ENCODE results near the gene MIER2. TPM values are rescaled to one million over a fixed set of nuclear protein-coding genes. Genes with fewer than 3 reads are reported as not detected.

The MIER2 gene
- total RNA-seq, 2 donors from 2014 or later = 3.1 to 9.6 TPM

DNA sequence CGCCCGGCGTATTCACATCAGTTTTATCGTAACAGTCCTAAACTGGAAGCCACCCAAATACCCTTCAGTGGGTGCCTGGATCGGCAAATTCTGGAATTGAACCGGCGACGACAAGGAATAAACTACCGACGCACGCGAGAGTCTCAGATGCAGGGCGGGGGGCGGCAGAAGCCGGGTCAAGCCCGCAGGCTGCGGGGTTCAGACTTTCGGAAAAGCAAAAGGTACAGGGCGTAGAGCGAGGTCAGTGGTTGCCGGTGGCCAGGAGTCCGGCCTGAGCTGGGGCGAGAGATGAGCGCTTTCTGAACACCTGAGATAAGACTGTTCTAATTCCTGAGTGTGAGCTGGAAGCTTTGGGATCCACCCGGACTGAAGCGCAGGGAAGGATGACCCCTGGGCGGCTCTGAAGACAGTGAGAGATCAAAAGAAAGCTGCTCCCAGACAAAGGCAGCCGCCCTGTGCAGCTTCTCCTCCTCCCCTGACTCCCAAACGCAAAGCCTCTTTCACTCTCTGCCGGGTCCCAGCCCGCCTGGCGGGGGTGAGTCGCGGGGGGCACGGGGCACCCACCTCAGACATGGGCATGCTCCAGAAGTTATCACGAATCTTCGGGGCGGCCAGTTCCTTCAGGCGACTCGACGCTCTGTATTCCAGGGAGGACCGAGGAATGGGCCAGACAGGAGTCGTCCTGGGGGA lies 26.2 kb upstream of the MIER2 start:
- Histone ChIP-seq H3K36me3 (replicated peaks in 1 of 2; ENCODE audit: insufficient read depth in 1 of 2, low read depth in 2 of 2) (no peaks in the 10 kb centered on the region), H3K4me3 (no peak overlapping the region), H3K9me3 (no peaks in the 10 kb centered on the region), H3K27me3 (peaks cover 0 to 5% of the 10 kb centered on the region in 2 donors), H3K4me1 (no peaks in the 10 kb centered on the region), H3K27ac (no peak overlapping the region)
- 77 to 83% methylated on average over 31 to 41 of the region's 43 CpGs for WGBS, 2 donors
- DNase-seq (no peak), ATAC-seq (no peak)
- intact Hi-C loops (cut with DNase I) = no loop called here
- TF ChIP-seq, protein P1, sequence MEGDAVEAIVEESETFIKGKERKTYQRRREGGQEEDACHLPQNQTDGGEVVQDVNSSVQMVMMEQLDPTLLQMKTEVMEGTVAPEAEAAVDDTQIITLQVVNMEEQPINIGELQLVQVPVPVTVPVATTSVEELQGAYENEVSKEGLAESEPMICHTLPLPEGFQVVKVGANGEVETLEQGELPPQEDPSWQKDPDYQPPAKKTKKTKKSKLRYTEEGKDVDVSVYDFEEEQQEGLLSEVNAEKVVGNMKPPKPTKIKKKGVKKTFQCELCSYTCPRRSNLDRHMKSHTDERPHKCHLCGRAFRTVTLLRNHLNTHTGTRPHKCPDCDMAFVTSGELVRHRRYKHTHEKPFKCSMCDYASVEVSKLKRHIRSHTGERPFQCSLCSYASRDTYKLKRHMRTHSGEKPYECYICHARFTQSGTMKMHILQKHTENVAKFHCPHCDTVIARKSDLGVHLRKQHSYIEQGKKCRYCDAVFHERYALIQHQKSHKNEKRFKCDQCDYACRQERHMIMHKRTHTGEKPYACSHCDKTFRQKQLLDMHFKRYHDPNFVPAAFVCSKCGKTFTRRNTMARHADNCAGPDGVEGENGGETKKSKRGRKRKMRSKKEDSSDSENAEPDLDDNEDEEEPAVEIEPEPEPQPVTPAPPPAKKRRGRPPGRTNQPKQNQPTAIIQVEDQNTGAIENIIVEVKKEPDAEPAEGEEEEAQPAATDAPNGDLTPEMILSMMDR (IDR thresholded peaks at IDR 0.05) = no peak
- TF ChIP-seq POLR2A (IDR thresholded peaks at IDR 0.05) = no peak

DNA sequence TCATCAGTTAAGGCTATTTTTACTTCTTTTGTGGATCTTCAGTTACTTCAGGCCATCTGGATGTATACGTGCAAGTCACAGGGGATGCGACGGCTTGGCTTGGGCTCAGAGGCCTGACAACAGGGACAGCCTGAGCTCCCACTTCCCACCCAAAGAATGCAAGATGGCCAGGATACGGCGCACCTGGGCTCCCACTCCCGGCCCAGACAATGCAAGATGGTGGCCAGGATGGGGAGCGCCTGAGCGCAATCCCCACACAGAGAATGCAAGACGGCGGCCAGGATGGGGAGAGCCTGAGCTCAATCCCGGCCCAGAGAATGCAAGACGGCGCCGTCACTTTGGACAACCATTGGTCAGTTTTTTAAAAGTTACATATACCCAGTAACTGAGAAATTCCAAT lies 25.3 kb upstream of the MIER2 start:
- no peak for ATAC-seq
- WGBS, 2 donors = 83 to 88% methylated on average over 9 to 12 of the region's 14 CpGs

DNA sequence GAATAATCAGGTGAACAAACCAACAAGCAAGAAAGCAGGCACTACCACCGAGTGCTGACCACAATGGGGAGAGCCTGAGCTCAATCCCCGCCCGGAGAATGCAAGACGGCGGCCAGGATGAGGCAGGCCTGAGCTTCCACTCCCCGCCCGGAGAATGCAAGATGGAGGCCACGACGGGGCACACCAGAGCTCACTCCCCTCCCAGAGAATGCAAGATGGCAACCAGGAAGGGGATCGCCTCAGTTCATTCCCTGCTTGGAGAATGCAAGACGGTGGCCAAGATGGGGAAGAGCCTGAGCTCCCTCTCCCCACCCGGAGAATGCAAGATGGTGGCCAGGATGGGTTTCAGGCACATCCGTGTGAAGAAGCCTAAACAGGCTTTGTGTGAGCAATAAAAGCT lies 24.7 kb upstream of the MIER2 start:
- Histone ChIP-seq H3K4me3 (no peak overlapping the region), H3K9me3 (no peaks in the 10 kb centered on the region), H3K27ac (no peak overlapping the region), H3K4me1 (no peaks in the 10 kb centered on the region), H3K36me3 (replicated peaks in 1 of 2; ENCODE audit: insufficient read depth in 1 of 2, low read depth in 2 of 2) (no peaks in the 10 kb centered on the region), H3K27me3 (no peaks in the 10 kb centered on the region)
- ATAC-seq (no peak), DNase-seq (no peak)
- TF ChIP-seq POLR2A (IDR thresholded peaks at IDR 0.05) = no peak
- TF ChIP-seq, protein P1 (IDR thresholded peaks at IDR 0.05) = no peak
- intact Hi-C loops (cut with DNase I) = no loop called here
- 70 to 76% methylated on average over 13 of the region's 13 CpGs for WGBS, 2 donors

More for the DNA sequence above, 25.3 kb upstream of the MIER2 start:
- no peaks in the 10 kb centered on the region for H3K36me3 ChIP-seq (replicated peaks in 1 of 2; ENCODE audit: insufficient read depth in 1 of 2, low read depth in 2 of 2)
- no peak overlapping the region for H3K27ac ChIP-seq
- intact Hi-C loops (cut with DNase I) = no loop called here
- H3K9me3 ChIP-seq = no peaks in the 10 kb centered on the region
- H3K27me3 ChIP-seq = no peaks in the 10 kb centered on the region
- no peak for TF ChIP-seq POLR2A (IDR thresholded peaks at IDR 0.05)
- TF ChIP-seq, protein P1 (IDR thresholded peaks at IDR 0.05) = no peak
- H3K4me3 ChIP-seq = no peak overlapping the region
- DNase-seq = no peak
- H3K4me1 ChIP-seq = no peaks in the 10 kb centered on the region

DNA sequence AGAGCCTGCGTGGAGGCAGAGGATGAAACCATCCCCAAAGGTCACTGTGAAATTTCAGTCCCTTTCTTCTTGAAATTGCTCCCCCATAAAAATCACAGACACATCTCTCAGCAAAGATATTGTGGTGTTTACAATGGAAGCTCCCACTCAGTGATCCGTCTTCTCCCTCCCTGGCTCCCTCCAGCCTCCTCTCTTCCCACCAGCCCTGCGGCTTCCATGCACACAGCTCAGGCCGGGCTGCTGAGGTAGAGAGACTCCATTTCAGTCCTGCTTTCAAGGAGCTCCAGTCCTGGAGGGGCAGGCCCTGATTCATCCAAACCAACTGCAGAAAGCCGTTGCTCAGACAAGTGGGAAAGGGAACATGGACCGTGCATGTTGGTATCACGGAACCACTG lies 24.0 kb upstream of the MIER2 start:
- DNase-seq (no peak), ATAC-seq (no peak)
- Histone ChIP-seq H3K27me3 (no peaks in the 10 kb centered on the region), H3K36me3 (replicated peaks in 1 of 2; ENCODE audit: insufficient read depth in 1 of 2, low read depth in 2 of 2) (no peaks in the 10 kb centered on the region), H3K27ac (no peak overlapping the region), H3K9me3 (no peaks in the 10 kb centered on the region), H3K4me1 (no peaks in the 10 kb centered on the region), H3K4me3 (no peak overlapping the region)
- WGBS, 2 donors = 49 to 68% methylated on average over 5 to 7 of the region's 7 CpGs
- intact Hi-C loops (cut with DNase I) = no loop called here
- no peak for TF ChIP-seq POLR2A (IDR thresholded peaks at IDR 0.05)
- TF ChIP-seq, protein P1 (IDR thresholded peaks at IDR 0.05) = no peak

Data from body of pancreas (tissue), 4 donors.